CD4-positive, alpha-beta T cell treated with Interleukin-4 for 1 hour (primary cell): ENCODE measurements around the gene RALGAPB.
"Not testable (repeated sequence)": the region's sequence is repeated elsewhere in the genome, so short reads cannot be mapped to it uniquely, and the experiment has no call there.

Experiments used
- DNase-seq, 2 donors: peaks; one replicate each; pipeline ENCODE4 v3.0.0-alpha.2; 2020 to 2022

Gene RALGAPB

DNA sequence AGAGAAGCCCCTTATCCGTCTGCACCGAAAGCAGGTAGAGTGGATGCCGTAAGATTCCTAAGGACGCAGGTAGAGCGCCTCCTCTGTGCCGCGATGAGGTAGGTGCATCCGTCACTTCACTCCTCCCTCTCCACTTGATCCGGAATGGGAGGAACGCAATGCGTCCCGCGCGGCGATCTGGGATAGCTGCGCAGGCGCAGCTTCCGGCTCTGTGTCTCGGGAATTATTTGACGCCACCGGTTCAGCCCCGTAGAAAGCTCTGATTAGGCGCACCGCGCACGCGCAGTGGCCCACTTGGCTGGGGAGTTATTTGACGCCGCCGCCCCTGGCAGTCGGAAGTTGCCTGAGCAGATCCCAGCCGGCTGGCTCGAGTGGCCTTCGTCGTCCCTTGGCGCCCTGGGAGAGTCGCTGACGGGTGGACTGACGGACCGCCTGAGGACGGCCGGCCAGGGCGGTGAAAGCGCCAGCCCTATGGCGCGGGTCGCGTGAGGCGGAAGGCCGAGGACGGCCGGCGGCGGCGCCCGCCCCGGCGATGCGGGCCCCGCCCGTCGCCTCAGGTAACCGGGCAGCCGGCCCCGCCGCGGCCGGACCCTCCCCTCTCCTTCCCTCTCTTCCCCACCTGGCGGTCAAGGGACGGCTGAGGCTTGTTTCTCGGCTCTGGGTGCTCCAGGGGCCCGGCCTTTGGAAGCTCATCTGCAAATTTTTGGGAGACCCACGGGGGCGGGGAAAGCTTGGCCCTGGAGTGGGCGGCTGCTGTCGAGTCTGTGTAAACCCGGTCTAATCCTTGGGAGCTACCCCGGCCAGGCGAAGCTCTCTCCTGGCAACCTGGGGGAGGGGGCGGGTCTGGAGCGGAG lies at the start of gene RALGAPB:
Gene RALGAPB, plus strand, starts transcription at position 331 of the 854 bp plus-strand sequence. CDS start 15,590 bp downstream, outside the sequence.
- peak; percentile 98 for DNase-seq

DNA sequence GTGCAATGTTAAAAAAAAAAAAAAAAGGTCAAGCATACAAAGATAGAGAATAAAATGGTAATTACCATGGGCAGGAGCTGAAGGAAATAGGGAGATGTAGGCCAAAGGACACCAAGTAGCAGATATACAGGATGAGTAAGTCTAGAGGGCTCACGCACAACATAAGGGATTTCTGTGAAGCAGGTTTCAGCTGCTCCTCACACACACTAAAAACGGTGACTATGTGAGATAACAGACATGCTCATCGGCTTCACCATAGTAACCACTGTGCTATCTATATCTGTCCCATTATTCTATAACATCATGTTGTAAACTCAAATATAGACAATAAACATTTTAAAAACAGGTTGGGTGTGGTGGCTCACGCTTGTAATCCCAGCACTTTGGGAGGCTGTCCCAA lies 49.1 kb upstream of the RALGAPB start:
- DNase-seq: no peak

DNA sequence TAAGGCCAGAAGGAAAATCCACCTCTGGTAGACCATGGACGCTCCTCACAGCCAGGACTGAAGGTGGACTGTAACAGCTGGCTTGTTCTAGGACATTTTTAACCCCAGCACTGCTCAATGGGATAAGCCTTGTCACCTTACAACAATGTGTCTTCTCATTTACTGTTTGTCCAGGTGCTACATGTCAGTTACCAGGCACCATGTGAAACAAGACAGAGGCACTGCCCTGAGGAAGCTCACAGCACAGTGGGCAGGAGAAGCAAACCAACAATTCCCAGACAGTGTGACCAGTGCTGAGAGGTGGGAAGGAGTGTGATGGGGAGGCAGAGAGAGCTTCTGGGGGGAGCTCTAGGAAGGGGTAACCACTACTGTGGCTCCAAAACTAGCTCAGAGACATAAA lies 48.2 kb upstream of the RALGAPB start:
- DNase-seq: no peak

DNA sequence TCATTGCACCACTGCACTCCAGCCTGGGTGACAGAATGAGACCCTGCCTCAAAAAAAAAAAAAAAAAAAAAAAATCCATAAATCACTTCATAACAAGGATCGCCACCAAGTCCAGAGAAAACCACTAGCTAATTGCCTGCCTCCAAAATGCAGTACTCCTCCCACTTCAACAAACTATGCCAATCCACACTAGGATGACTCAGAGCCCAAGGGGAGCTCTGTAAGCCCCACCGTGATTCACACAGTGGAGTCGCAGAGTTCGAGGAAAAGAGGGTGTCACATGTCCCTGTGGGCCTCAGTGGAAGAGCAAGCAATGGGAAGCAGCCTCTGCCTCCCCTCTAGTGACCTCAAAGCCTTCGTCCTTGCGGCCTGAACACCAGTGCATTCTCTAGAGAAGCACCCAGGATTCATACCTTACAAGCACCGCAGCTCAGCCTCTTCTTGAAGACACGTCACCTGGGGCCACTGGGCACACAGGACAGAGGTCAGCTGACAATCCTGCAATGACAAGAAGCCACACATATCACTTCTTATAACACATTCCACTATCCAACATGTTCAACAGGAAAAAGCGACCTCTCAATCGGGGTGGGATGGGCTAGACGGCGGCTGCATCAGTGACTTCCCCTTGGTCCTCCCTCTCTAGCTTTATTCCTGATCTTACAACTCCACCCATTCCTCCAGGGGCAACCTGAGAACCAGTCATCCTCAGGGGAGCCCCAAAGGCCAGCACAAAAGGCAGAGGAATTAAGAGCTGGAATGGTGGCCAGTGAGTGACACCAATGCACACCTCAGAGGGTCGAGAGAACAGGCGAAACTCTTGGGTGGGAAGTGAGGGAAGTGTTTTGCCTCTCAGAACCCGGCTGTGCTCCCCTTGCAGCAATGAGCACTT lies 46.4 kb upstream of the RALGAPB start:
- no peak for DNase-seq

DNA sequence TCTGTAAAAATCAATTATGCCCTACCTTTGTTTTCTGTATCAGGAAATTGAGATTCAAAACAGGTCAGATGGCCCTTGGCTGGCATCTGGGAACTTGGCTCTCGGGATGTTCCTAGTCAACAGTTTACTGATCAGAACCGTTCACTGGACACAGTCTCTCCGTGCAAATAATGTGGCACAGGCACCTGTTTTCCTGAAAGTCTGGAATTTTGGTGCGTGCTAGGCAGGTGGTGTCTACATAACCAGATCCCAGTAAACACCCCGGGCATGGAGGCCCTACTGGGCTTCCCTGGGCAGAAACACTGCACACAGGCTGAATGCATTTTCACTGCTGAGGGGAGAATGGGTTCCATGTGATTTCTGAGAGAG lies 45.0 kb upstream of the RALGAPB start:
- no peak for DNase-seq

DNA sequence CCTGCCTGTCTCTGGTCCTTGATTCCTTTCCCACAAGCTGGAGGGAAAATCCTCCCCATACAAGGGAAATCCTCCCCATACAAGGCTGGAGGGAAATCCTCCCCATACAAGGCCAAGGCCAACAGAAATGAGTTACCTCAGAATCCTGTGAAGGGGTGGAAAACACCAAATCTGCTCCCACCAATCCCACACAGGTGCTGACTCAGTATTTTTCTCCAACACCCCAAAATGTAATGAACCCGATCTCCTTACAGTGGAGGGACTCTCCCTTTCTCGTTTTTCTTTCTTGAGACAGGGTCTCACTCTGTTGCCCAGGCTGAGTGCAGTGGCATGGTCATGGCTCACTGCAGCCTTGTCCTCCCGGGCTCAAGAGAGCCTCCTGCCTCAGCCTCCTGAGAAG lies 43.8 kb upstream of the RALGAPB start:
- no peak for DNase-seq

DNA sequence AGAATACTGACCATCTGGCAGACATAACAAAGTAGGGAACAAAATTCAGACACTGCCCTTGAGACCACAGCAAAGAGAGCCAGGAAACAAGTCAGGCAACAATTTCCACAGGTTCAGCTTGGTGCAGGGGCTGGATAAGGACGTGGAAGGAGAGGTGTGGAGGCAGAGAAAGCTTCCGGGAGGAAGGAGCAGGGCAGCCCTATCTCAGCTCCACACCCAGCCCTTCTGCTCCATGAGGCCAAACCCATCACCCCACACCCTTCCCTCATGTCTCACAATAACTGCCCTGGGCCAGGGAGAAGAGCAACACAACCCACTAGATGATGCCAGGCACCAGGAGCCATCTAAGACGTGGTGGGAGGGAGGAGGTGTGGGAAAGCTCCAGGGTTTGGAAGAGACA lies 43.3 kb upstream of the RALGAPB start:
- no peak for DNase-seq

DNA sequence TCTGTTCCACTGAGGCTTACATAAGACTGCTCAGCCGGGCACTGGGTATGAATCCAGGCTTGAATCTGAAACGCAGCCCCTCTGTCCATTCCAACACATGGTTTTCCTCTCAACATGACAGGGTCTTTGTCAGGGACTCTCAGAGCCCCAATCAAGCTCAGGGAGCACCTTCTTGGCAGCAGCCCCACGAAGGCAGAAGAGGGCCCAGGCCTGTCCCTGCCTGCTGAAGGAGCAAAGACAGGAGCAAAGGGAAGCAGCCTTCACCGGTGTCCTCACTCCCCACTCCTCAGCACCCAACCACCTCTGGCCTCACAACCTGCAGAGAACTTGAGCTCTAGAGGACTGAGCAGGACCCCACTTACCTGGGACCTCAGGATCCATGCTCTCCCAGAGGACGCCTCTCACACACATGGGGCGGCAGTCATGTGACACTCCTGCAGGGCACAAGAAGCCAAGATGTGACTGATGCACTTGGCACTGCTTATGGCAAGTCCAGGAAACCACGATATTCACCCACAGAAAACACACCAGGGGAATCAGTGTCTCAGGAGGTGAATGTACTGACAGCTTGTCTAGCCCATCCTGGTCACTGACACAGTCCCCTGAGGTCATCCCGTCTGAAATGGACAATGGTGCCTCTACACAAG lies 41.8 kb upstream of the RALGAPB start:
- no peak for DNase-seq

DNA sequence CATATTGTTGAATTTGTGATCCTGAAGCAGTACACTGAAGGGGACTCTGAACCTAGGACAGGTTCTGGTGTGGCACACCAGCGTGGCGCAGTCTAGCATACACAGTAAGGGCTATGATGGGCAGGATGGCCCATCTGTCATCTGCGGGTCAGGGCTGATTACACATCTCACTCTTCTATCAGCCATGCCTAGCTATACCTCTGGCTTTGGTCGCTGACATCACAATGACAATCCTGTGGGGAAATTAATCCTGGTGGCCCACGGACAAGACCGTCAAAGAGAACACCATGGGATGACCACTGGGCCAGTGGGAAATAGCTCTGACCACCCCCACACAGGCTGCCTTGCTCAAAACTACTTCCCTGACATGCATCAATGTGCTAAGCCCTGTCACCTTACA lies 40.4 kb upstream of the RALGAPB start:
- DNase-seq: no peak

DNA sequence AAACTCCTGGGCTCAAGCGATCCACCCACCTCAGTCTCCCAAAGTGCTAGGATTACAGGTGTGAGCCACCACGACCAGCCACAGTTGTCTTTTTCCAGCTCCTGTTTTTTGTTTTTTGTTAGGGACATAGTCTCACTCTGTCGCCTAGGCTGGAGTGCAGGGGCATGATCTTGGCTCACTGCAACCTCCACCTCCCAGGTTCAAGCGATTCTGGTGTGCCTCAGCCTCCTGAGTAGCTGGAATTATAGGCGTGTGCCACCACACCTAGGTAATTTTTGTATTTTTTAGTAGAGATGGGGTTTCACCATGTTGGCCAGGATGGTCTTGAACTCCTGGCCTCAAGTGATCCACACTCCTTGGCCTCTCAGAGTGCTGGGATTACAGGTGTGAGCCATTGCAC lies 39.8 kb upstream of the RALGAPB start:
- DNase-seq: not testable (repeated sequence)

DNA sequence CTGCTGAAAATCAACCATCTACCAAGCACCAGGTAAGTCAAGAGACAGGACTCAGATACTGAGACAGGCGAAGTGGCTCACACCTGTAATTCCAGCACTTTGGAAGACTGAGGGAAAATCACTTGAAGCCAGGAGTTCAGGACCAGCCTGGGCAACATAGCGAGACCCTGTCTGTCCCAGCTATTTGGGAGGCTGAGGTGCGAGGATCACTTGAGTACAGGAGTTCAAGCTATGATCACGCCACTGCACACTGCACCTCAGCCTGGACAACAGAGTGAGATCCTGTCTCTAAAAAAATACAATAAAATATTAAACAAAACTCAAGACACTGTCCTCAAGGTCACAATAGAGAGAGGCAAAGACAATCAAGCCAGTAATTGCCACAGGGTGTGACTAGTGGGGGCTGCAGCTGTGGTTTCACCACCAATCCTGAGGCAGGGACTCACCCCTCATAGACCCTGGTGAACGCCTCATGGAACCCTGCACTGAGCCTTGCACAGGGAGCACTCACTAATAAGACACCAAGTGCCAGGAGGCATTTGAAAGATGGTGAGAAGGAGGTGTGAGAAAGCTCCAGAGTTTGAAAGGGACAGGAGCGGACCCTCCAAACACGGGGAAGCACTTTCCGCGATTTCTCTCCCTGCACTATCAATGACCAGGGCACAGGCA lies 39.2 kb upstream of the RALGAPB start:
- no peak for DNase-seq

DNA sequence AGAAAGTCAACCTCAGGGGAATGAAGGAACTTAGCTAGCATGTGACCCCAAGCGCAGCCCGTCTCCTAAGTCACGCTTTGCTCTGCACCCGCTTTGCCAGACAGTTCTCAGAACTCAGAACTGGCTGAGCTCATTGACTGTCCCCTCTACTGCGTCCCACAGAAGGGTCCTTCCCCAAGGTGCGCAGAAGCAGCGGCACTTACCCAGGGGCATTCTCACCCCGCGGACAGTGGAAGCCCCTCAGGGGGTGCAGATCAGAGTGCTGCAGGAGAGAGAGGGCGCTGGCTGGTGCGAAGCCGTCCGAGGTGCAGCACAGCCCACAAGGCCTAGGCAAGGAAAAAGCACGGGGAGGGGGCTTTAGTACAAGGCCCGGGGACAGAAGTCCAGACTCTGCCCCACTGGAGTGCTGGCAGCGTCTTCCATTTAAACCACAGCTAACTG lies 38.3 kb upstream of the RALGAPB start:
- peak; percentile 15 to 32 for DNase-seq

DNA sequence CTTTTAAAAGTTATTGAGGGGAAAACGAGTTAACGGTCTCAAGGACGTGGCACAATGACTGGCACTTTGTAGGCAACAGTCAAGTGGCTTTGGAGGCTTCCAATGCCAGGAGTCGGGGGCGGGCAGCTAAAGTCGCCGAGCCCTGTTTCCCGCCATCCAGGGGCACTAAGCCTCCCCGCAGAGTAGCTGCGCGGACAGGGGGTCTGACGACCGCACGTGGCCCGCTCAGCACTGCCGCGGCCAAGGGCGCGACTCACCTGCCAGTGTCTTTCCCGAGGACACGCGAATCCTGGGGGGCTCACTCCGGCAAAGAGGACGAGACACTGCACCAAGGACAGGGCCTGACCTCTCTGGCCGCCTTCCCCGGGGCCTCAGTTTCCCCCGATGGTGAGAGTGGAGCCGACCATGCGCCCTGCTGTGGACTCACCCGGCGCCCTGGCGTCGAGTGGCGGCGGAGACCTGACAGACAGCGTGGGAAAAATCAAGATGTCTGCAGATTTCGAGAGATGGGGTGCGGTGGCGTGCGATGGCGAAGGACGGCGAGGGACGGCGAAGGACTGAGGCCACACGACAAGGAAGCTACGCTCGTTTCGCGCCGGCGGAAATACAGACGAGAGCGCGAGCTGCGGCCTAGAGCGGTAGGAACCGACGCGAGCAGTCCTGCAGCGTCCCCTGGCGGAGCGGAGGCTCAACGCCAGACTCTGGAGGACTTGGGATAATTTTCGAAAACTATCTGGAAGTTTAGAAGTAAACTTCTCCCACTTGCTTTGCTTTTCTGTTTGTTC lies 37.7 kb upstream of the RALGAPB start, which contains the start of gene SNHG17:
Gene SNHG17, minus strand, starts transcription at position 559 of the 785 bp plus-strand sequence.
- DNase-seq: peak; percentile 90 to 91

DNA sequence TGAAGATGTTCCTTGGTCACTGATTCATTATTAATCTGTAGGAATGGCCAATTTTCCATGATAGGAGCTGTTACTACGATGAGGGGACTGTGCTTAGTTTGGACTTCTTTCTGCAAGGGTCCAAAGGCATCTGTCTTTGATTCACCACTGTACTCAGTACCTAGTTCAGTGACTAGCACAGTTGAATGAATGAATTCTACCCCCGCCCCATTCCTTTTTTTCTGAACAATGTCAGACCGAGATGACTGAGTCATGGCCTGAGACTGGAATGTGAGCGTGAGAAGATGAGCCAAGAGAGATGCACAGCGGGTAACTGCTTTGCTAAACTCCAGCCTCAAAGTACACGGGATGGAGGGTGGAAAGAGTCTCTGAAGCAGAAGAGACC lies 37.1 kb upstream of the RALGAPB start:
- no peak for DNase-seq

DNA sequence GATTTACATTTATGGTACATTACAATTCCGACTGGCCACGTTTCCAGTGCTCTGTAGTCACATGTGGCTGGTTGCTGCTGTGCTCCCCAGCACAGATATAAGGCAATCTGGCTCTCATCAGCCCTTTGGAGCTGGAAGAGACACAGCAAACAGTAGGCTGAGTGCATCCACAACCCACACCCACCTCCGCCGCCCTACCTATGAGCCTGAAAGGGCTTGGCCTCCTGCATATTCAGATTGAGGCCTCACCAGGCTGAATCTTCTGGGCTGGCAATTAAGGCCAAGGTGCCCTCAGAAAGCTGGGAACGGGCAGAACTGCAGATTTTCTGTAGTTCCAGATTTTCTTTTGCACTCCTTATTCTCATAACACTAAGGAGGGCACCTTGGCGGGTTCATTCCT lies 34.8 kb upstream of the RALGAPB start:
- no peak for DNase-seq

DNA sequence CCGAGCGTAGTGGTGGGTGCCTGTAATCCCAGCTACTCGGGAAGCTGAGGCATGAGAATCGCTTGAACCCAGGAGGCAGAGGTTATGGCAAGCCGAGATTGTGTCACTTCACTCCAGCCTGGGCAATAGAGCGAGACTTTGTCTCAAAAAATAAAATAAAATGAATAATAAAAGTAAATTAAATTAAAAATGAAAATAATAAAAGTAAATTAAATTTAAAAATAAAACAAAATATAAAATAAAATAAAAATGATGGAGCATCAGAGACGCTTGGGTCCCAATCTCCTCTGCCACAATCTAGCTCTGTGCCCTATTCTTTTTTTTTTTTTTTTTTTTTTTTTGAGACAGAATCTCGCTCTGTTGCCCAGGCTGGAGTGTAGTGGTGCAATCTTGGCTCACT lies 31.5 kb upstream of the RALGAPB start:
- DNase-seq: not testable (repeated sequence)

DNA sequence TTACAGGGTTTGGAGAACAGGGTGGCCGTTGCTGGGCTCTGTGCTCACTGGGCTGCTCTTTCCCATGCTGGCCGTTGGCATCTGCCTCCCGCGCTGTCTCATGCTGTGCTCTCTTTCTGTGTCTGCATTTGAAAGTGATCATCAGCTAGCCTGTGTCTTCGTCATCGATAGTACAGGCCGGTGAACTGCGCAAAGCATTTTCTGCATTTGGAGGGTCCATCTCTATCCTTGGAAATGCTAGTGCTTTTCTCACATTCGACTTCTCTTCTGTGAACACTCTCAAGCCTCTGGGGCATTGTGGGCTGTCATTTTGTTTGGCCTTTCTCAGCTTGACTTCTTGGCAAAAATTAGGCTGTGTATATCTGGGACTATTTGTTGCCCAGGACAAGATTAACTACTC lies 30.7 kb upstream of the RALGAPB start:
- DNase-seq: no peak

DNA sequence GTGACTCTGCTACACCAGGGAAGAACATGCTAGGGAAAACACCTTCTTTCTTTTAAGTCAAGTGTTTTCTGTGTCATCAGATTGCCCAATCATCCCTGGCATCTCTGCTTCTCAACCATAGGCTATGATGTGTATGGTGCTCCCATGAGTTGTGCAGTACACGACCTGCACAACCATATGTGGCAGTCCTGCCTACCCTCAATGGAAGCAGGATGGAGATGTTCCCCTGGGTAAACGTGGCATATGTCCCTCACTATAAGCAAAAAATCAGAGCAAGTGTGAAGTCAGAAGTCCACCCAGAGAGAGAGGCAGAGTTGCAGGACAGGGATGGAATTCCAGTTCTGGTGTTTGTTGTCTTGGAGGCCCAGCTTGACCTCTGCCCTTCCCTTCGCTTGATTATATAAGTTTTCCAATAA lies 27.3 kb upstream of the RALGAPB start:
- no peak for DNase-seq

DNA sequence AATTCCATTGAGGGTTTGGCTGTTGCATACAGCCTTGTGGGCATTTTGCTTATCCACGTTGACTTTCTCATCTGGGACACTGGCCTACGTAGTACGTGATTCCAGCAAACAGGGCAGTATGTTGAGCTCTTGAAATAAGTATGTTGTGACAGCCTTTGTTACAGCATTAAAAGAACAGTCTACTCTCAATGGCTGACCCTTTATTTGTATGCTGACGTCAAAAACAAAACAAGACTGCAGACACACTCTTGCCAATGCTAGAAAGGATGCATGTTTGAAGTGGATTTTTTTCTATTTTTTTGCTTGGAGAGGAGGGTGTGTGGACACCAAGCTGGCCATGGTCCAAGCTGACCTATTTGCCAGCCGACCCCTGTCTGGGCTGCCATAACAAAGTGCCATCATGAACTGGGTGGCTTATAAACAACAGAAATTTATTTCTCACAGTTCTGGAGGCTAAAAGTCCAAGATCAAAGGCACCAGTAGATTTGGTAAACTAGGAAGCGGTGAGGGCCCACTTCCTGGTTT lies 26.7 kb upstream of the RALGAPB start:
- no peak for DNase-seq

DNA sequence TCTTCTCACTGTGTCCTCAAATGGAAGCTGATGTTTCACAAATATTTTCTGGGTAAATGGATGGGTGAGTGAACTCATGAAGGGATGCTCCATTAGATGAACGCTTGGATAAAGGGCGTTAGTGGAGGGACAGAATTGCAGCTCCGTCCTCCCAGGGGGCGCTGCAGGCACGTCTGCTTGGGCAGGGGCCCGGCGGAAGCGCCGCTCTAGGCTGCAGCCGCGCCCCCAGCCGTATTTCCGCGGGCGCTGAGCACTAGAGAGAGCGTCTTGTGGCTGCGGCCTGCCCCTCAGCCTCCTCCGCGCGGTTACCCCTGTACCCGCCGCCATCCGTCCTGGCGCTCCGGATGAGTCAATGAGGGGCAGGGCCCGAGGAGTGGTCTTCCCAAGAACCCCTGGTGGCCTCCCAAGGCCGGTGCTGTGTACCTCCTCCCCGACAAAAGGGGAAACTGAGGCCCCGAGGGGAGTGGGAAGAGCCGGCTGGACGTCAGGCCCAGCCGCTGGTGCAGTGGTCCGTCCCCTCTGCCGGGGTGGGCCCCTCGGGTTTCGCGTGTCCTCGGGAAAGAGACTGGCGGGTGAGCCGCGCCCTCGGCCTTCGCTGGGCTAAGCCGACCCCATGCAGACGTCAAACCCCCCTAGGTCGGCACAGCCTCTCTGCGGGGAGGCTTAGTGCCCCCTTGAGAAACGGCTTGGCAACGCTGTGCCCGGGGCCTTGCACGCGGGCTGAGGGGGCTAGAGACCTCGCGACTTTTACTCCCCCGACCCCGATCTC lies 26.0 kb upstream of the RALGAPB start:
- DNase-seq: peak; percentile 91 to 92

DNA sequence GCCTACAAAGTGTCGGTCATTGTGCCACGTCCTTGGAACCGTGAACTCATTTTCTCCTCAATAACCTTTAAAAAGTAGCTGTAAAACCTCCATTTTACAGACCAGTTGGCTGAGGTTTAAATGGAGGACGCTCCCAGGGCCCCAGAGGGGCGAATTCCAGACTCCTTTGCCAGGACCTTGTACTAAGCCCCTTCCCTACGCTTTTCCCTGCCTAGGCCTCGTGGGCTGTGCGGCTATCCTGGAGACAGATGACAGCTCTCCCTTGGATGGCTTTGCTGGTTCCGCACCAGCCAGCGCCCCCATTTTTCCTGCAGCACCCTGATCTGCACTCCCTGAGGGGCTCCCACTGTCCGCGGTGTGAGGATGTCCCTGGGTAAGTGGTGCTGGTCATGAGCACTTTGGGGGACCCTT lies 25.4 kb upstream of the RALGAPB start:
- no peak for DNase-seq
